Stimulated activated CD8-positive, alpha-beta memory T cell treated with anti-CD3 and anti-CD28 coated beads, Interleukin-12 subunit alpha, Interleukin-12 subunit beta, amount 100 ng/mL, for 4 hours (primary cell): Measurements from ENCODE around the gene RBM39.
"Not testable (repeated sequence)": the region's sequence is repeated elsewhere in the genome, so short reads cannot be mapped to it uniquely, and the experiment has no call there.

ENCODE experiments used
- DNase-seq: peaks from one replicate; pipeline ENCODE4 v3.0.0-alpha.2; 2020; ENCODE audit warnings: low read depth

RBM39 gene

GRCh38 chr20:35726842-35727711, 15.0 kb downstream of the RBM39 start:
- DNase-seq, result no peak

DNA sequence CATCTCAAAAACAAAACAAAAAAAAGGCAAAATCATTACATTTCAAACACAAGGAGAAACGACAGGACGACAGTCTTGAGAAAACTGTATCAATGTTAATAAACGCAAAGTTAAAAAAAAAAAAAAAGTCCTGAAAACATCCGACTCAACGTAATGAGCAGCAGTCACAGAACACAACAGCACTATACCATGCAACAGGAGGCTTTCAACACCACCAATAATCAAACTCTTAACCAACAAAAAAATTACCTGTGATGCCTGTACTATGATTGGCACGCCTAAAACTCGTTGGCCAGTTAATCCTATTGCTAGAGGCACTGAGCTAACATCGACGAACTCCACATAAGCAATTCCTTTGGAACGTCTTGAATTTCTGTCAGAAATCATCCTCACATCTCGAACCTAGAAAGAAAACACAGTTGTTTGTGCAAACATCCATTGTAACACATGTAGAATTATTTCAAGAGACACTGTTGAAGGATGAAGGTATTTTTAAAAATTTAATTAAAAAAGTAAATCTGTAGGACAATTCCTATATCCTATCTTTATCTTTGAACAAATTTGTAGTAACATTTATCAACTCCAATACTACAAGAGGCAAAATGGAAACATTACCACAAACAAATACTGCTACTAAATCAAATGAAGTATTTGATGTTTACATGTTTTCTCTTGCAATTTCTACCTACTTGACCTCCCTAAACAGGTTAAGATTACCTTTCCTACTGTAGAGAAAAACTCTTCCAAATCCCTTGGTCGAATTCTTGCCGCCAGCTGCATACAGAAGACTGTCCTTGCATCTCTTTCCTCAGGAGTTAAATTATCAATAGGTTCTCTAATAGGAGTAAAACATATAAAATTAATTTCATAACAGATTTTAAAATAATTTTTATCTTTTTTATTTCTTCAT, 17.5 kb downstream of the RBM39 start:
- no peak for DNase-seq

DNA sequence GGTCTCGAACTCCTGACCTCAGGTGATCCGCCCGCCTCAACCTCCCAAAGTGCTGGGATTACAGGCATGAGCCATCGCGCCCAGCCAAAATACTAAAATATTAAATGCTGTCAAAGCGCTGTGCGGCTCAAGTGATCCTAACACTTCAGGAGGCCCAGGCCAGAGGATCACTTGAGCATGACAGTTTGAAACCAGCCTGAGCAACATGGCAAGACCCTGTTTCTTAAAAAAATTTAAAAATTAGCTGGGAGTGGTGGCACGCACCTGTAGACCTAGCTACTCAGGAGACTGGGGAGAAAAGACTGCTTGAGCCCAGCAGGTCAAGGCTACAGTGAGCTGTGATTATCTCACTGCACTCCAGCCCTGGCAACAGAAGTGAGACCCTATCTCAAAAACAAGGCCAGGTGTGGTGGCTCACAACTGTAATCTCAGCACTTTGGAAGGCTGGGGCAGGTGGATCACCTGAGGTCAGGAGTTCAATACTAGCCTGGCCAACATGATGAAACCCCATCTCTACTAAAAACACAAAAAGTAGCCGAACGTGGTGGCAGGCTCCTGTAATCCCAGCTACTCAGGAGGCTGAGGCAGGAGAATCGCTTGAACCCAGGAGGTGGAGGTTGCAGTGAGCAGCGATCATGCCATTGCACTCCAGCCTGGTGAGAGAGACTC, 18.3 kb downstream of the RBM39 start:
- not testable (repeated sequence) for DNase-seq

DNA sequence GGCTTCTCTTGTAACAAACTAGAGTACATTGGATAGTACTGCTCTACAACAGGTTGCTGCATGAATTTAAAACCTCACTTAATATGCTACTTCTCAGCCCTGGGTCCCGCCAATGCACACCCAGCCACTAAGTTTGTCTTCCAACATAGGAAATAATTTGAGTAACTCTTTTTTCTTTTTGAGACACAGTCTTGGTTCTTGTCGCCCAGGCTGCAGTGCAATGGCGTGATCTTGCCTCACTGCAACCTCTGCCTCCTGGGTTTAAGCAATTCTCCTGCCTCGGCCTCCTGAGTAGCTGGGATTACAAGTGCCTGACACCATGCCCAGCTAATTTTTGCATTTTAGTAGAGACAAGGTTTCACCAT, 18.8 kb downstream of the RBM39 start:
- DNase-seq, result not testable (repeated sequence)

GRCh38 chr20:35721621-35722020, 20.4 kb downstream of the RBM39 start:
- no peak for DNase-seq

- DNase-seq, result no peak
These were observed 20.8 kb downstream of the RBM39 start for GRCh38 chr20:35721219-35721618.

- DNase-seq, result no peak
These were observed 21.6 kb downstream of the RBM39 start for GRCh38 chr20:35720165-35721123.

DNA sequence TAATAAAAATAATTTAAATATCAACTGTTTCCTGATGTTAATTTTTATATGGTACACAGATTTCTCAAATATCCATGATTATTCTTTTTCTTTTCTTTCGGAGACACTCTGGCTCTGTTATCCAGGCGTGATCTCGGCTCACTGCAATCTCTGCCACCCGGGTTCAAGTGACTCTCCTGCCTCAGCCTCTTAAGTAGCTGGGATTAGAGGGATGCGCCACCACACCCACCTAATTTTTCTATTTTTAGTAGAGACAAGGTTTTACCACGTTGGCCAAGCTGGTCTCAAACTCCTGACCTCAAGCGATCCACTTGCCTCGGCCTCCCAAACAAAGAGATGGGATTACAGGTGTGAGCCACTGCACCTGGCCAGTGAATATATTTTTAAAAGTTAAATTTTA, 22.3 kb downstream of the RBM39 start:
- no peak for DNase-seq

DNA sequence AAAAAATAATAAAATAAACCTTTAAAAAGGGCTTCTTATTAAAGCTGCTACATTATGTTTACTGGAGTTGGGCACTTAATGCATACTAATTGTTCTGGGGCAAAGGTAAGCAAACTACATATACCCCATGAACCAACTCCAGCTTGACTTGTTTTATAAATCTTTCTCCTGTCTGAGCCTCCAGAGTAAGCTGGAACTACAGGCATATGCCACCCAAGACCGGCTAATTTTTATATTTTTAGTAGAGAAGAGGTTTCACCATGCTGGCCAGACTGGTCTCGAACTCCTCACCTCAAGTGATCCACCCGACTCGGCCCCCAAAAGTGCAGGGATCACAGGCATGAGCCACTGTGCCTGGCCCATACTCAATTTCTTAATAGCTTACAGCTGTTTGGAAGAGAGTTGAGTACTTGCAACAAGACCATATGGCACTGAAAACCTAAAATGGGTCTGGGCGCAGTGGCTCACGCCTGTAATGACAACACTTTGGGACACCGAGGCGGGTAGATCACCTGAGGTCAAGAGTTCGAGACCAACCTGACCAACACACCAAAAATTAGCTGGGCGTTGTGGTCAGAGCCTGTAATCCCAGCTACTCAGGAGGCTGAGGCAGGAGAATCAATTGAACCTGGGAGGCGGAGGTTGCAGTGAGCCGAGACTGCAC, 23.0 kb downstream of the RBM39 start:
- no peak for DNase-seq

GRCh38 chr20:35718321-35718720, 23.7 kb downstream of the RBM39 start:
- not testable (repeated sequence) for DNase-seq

DNA sequence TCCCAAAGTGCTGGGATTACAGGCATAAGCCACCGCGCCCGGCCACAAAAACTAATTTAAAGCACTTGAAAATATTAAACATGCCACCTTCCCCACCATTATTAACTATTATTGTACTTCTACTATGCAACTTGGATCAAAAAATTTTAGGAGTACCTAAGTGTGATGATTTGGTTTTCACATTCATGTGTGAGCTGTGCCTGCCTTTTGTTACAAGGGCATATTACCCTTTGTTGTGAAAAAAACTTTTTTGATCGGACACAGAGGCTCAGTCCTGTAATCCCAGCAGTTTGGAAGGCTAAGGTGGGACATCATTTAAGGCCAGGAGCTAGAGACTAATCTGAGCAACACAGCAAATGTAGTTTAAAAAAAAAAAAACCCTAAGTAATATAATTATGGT, 25.7 kb downstream of the RBM39 start:
- no peak for DNase-seq

DNA sequence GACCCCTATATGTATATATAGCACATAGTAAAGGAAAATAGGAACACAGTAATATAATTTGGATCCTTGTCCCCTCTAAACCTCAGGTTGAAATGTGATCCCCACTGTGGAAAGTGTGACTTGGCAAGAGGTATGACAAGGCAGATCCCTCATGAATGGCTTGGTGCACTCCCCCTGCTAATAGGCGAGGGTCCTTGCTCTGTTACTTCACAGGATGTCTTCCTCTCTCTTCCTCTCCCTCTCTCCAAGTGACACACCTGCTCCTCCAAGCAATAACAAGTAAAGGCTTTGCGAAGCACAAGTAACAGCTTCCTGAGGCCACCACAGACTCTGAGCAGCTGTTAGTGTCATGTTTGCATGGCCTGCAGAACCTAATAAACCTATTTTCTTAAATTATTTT, 26.4 kb downstream of the RBM39 start:
- DNase-seq, result no peak

DNA sequence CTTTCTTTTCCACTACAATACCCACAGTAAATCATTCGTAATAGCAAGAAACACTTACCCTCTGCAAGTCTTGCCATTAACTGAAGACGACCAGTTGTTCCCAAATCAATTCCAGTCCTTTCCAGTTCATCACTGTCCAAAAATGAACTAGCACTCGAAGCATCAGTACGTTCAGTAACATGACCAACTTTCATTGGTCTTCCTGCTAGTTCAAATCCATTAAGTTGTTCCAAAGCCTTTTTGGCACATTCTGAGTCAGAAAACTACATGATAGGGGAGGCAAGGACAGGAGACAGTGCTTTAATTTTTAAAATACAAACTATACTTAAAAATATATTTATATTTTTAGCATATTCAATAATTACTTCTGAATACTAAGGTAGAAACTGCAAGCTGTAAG, 27.9 kb downstream of the RBM39 start:
- no peak for DNase-seq

- not testable (repeated sequence) for DNase-seq
These were observed 28.9 kb downstream of the RBM39 start for GRCh38 chr20:35713120-35713519.

DNA sequence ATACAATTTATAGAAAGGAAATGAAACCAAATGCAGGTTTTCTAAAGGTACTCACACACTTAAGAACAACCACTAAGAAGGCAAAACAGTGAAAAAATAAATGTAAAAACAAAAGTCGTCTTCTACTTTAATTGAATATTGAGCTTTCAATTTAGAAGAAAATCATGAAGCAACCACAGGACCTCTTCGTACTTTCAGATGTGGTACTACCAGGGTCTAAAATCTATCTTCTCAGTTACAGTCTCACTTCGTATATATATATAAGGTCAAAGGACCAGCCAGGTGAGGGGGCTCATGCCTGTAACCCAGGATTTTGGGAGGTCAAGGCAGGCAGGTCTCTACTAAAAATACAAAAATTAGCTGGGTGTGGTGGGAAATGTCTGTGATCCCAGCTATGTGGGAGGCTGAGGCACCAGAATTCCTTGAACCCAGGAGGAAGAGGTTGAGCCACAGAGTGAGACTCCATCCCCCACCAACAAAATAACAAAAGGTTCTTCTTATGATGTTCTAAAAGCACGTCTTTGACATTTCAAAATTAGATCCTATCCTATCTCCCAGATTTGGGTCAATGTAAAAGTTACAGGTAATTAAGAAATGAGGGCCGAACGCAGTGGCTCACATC, 30.4 kb downstream of the RBM39 start:
- no peak for DNase-seq

GRCh38 chr20:35710884-35711587, 31.0 kb downstream of the RBM39 start:
- no peak for DNase-seq

- DNase-seq, result no peak
These were observed 32.0 kb downstream of the RBM39 start for GRCh38 chr20:35710039-35710438.

- no peak for DNase-seq
These were observed 32.8 kb downstream of the RBM39 start for GRCh38 chr20:35709259-35709658.

DNA sequence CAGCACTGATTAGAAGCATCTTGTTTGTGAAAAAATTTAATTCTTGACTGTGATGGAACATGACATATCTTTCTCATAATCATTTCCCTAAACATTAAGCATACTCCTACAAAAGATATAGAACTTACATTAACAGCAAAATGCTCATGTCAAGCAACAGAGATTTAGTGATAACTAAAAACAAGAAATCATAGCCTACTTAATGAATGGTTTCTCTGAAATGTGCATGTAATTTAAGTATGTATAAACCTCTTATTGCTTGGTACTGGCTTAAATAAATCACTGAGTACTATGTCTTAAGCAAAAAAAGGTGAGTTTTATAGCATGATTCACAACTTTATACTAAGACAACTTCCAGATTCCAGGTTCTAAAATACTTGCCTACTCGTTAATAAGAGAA, 33.6 kb downstream of the RBM39 start:
- no peak for DNase-seq
